Spinal cord (tissue), 4 donors: ENCODE measurements around the gene FBXW10B. TPM values are rescaled to one million over a fixed set of nuclear protein-coding genes. Genes with fewer than 3 reads are reported as not detected.

Source experiments
- polyA plus RNA-seq, 2 donors: library from polyadenylated mRNA; unstranded; fragments of 120-200 nt; gene quantifications; one replicate each; pipeline ENCODE4 v1.2.1, GENCODE V29; 2013; ENCODE audit not compliant: insufficient read length in 2 of 2
- small RNA-seq: library from RNA; depleted of rRNA; stranded (forward); fragments of <200 nt; gene quantifications from one replicate; pipeline ENCODE3, GENCODE V24; 2014; ENCODE audit warnings: low replicate concordance
- total RNA-seq, 2 donors: library from RNA; depleted of rRNA in 1 of 2; stranded (reverse); fragments of 120-200 nt in 1 of 2; fragments of >200 nt in 1 of 2; gene quantifications; one replicate each; pipeline versions ENCODE4 v1.2.3 to v1.2.4, GENCODE V29; 2013 to 2014

FBXW10B gene
- total and polyA plus RNA-seq, 4 donors = 0.50 to 1.8 (median 0.71) TPM

Small RNAs within 50 kb of the gene (small RNA-seq; reads per million reads assigned to genes)
- gene AC005838.1 (not detected), gene RF00090 (not detected)

Other genes with a start within 250 kb of the FBXW10B start
- 1 to 10 TPM; 2.0 to 6.7 TPM for gene CDRT4, start 152.1 kb downstream of the FBXW10B start, total RNA-seq
- gene CDRT4, start 152.1 kb downstream of the FBXW10B start, polyA plus RNA-seq = 10 to 100 TPM in 1 of 2 donors, 1 to 10 TPM in 1; 2.8 to 17.2 TPM
- gene TVP23C, start 56.2 kb downstream of the FBXW10B start, total RNA-seq = 10 to 100 TPM; 29.9 to 30.7 TPM
- gene TVP23C, start 56.2 kb downstream of the FBXW10B start, polyA plus RNA-seq = 10 to 100 TPM in 1 of 2 donors, 1 to 10 TPM in 1; 7.4 to 21.0 TPM
- gene TRIM16, start 64.6 kb upstream of the FBXW10B start, total RNA-seq = 10 to 100 TPM; 30.4 to 36.1 TPM
- 10 to 100 TPM; 34.7 to 45.7 TPM for gene TRIM16, start 64.6 kb upstream of the FBXW10B start, polyA plus RNA-seq
- 10 to 100 TPM; 39.2 to 56.8 TPM for gene ZNF286A, start 80.0 kb upstream of the FBXW10B start, total RNA-seq
- gene ZNF286A, start 80.0 kb upstream of the FBXW10B start, polyA plus RNA-seq = 10 to 100 TPM; 38.6 to 39.8 TPM
- under 1 TPM; 0.20 to 0.61 TPM for gene TBC1D26, start 112.6 kb upstream of the FBXW10B start, total RNA-seq
- gene TBC1D26, start 112.6 kb upstream of the FBXW10B start, polyA plus RNA-seq = under 1 TPM; 0.24 to 0.41 TPM